GM19193 (cell line): ENCODE measurements around the gene CDH23.

Experiments used
- POLR2A ChIP-seq: IDR thresholded peaks from 4 replicates; pipeline ENCODE4 v1.6.1; 2011; ENCODE audit not compliant: insufficient read depth, insufficient read length; ENCODE audit errors: extremely low read depth

The CDH23 gene

GRCh38 chr10:71504168-71504567, 107.4 kb downstream of the CDH23 start:
- no peak for TF ChIP-seq POLR2A

DNA sequence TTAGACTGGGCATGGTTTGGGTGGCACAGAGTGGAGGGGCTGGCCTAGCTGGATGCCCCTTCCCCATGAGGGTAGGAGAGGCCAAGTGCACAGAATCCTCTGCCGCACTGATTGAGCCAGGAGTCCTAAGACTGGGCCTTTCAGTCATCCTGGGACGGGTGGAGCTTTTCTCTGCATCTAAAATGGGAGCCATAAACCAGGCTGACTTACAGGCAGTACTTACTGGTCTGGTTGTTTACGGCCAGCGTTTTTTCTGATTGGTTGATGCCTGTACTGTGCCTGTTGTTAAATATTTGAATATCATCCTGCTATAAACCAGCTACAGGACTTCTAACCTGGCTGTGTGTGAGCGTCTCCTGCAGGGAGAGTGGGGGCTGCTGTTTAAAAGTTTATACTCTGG, 107.8 kb downstream of the CDH23 start:
- no peak for TF ChIP-seq POLR2A

DNA sequence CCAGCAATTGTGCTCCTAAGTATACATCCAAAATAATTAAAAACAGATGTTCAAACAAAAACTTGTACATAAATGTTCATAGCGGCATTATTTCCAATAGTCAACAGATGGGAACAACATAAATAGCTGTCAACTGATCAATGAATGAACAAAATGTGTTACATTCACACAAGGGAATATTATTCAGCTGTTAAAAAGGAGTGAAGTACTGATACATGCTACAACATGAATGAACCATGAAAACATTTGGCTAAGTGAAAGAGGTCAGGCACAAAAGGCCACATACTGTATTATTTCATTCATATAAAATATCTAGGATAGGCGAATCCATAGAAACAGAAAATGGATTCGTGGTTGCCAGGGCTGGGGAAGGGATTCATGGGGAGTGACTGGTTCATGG, 109.1 kb downstream of the CDH23 start:
- no peak for TF ChIP-seq POLR2A

DNA sequence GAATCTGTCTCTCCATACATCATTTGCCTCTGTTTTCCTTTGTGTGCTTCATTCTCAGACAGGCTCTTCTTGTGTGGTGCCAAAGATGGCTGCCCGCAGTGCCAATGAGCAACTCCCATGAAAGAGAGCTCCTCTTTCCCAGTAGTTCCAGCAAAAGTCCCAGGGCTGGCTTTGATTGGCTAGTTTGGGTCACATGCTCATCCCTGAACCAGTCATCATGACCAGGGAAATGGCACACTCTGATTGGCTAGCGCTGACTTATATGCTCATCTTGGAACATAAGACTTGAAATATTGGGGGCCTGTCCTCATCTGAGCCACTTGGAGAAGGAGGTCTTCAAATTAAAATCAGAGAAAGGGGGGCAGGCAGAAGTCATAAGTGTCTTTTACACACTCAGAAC, 112.7 kb downstream of the CDH23 start:
- no peak for TF ChIP-seq POLR2A

GRCh38 chr10:71511206-71511605, 114.5 kb downstream of the CDH23 start:
- no peak for TF ChIP-seq POLR2A

DNA sequence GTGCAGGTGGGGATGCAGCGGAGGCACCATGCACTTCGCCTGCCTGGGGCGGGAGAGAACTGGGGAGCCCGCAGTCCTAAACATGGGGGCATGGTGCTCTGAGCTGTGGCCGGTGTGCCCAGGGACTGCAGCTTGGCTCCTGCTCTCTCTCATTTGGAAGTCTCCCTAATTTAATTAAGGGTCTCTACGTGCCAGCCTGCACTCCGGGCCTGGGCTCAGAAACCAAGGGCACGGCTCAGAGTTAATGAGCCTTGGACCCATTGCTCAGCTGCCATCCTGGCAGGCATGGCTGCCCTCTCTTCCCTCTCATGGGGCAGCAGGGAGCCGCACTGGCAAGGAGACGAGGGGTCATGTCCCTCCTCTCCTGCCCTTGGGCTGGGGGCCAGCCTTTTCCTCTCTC, 115.6 kb downstream of the CDH23 start:
- no peak for TF ChIP-seq POLR2A

DNA sequence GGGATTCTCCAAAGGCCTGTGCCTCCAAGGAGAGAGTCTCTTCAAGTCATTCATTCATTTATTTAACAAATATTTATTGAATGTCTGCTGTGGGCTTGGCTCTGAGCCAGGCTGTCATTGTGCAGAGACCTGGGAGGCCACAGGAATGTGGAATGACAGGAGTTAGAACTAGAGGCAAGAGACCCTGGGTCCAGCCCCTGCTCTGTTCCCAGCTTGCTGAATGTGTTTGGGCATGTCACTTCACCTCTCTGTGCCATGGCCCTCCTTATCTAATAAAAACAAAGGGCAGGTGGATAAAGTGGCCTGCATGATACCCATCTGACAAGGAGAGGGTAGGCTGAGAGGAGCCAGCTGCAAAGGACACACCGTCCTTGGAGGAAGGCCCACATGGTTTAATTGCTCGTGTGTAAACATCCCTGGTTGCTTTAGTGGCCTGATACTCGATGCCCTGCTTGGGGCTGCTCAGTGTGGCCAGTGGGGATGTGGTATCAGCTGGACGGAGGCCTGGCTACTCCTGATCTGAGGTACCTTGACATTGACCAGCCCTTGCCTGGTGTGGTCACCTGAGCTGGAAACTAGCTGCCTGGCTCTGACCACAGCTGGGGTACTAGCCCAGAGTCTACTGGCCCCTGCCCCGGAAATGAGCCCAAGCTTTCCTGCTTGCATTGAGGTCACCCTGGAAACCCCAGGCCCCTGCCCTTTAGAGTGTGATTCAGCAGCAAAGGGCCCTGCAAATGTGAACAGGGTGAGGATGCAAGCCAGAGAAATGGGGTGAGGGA, 116.2 kb downstream of the CDH23 start:
- no peak for TF ChIP-seq POLR2A

DNA sequence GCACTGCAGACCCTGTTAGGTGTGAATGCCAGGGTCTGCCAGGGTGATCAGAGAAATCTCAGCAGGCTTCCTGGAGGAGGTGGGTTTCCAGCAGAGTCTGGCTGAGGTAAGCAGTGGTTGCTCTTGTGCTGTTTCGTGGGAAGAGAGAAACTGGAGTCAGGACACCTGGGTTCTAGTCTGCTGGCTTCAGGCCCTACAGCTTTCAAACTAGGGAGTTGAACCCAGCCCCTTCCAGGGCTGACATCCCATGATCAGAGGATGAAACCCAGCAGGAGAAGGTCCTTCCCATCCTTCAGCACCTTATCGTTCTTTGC, 116.8 kb downstream of the CDH23 start:
- no peak for TF ChIP-seq POLR2A

DNA sequence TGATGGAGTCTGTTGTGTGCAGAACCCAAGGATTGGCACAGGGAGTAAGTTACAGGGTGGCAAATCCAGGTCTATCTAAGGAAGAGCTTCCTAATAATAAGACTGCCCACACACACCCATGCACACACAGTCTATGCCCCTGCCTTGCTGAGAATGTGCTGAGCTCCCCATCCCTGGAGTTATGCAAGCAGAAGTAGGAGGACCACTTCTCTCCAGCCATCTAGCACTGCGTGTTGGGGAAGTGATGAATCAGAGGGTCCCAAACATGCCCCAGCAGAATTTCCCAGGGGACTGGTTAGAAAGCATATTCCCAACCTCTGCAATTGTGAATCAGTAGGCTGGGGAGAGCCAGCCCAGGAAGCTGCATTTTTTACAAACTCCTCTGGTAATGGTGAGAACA, 117.2 kb downstream of the CDH23 start:
- no peak for TF ChIP-seq POLR2A

- TF ChIP-seq POLR2A: no peak
Measured at GRCh38 chr10:71515531-71516172, 118.9 kb downstream of the CDH23 start.

GRCh38 chr10:71516890-71517289, 120.2 kb downstream of the CDH23 start:
- TF ChIP-seq POLR2A: no peak

GRCh38 chr10:71517298-71518169, 120.8 kb downstream of the CDH23 start:
- TF ChIP-seq POLR2A: no peak

GRCh38 chr10:71520042-71520441, 123.3 kb downstream of the CDH23 start:
- TF ChIP-seq POLR2A: no peak

- no peak for TF ChIP-seq POLR2A
Measured at GRCh38 chr10:71521504-71522441, 125.1 kb downstream of the CDH23 start.
